ENCODE data around the gene SLC29A3. TPM values are rescaled to one million over a fixed set of nuclear protein-coding genes. Genes with fewer than 3 reads are reported as not detected.

The SLC29A3 gene
- total RNA-seq, 1 donor, result 2.5 TPM

GRCh38 chr10:71308244-71308643, 10.8 kb upstream of the SLC29A3 start:
- Histone ChIP-seq H3K4me2 (ENCODE audit: insufficient read depth, low read length) (no peak overlapping the region), H3K4me1 (ENCODE audit: insufficient read depth, low read length) (peaks cover 2% of the 10 kb centered on the region), H3K27me3 (ENCODE audit: insufficient read depth, low read length) (peaks cover 10% of the 10 kb centered on the region), H4K20me1 (ENCODE audit: insufficient read depth, low read length) (peaks cover 4% of the 10 kb centered on the region), H3K79me2 (ENCODE audit: insufficient read depth, low read length) (no peaks in the 10 kb centered on the region), H2AFZ (ENCODE audit: low read length) (no peak overlapping the region), H3K27ac (ENCODE audit: low read depth, low read length) (no peak overlapping the region), H3K36me3 (ENCODE audit: insufficient read depth, low read length) (no peaks in the 10 kb centered on the region), H3K4me3 (ENCODE audit: insufficient read depth, low read length) (no peak overlapping the region), H3K9me3 (ENCODE audit: low read depth, low read length) (no peaks in the 10 kb centered on the region)
- TF ChIP-seq, protein P1, sequence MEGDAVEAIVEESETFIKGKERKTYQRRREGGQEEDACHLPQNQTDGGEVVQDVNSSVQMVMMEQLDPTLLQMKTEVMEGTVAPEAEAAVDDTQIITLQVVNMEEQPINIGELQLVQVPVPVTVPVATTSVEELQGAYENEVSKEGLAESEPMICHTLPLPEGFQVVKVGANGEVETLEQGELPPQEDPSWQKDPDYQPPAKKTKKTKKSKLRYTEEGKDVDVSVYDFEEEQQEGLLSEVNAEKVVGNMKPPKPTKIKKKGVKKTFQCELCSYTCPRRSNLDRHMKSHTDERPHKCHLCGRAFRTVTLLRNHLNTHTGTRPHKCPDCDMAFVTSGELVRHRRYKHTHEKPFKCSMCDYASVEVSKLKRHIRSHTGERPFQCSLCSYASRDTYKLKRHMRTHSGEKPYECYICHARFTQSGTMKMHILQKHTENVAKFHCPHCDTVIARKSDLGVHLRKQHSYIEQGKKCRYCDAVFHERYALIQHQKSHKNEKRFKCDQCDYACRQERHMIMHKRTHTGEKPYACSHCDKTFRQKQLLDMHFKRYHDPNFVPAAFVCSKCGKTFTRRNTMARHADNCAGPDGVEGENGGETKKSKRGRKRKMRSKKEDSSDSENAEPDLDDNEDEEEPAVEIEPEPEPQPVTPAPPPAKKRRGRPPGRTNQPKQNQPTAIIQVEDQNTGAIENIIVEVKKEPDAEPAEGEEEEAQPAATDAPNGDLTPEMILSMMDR (IDR thresholded peaks at IDR 0.05; ENCODE audit: extremely low read depth, low read depth, low read length), result no peak
- no peak for DNase-seq (ENCODE audit: insufficient read length, low spot score, missing footprints)

GRCh38 chr10:71308985-71309384, 10.1 kb upstream of the SLC29A3 start:
- TF ChIP-seq, protein P1 (IDR thresholded peaks at IDR 0.05; ENCODE audit: extremely low read depth, low read depth, low read length), result no peak
- no peak for DNase-seq (ENCODE audit: insufficient read length, low spot score, missing footprints)
- Histone ChIP-seq H3K4me2 (ENCODE audit: insufficient read depth, low read length) (no peak overlapping the region), H3K79me2 (ENCODE audit: insufficient read depth, low read length) (no peaks in the 10 kb centered on the region), H3K4me3 (ENCODE audit: insufficient read depth, low read length) (no peak overlapping the region), H3K27me3 (ENCODE audit: insufficient read depth, low read length) (peaks cover 10% of the 10 kb centered on the region), H2AFZ (ENCODE audit: low read length) (no peak overlapping the region), H3K4me1 (ENCODE audit: insufficient read depth, low read length) (peaks cover 8% of the 10 kb centered on the region), H3K27ac (ENCODE audit: low read depth, low read length) (no peak overlapping the region), H3K9me3 (ENCODE audit: low read depth, low read length) (no peaks in the 10 kb centered on the region), H4K20me1 (ENCODE audit: insufficient read depth, low read length) (no peaks in the 10 kb centered on the region), H3K36me3 (ENCODE audit: insufficient read depth, low read length) (no peaks in the 10 kb centered on the region)

- Histone ChIP-seq H3K4me2 (ENCODE audit: insufficient read depth, low read length) (no peak overlapping the region), H3K4me3 (ENCODE audit: insufficient read depth, low read length) (no peak overlapping the region), H3K79me2 (ENCODE audit: insufficient read depth, low read length) (no peaks in the 10 kb centered on the region), H4K20me1 (ENCODE audit: insufficient read depth, low read length) (no peaks in the 10 kb centered on the region), H3K36me3 (ENCODE audit: insufficient read depth, low read length) (no peaks in the 10 kb centered on the region), H3K27me3 (ENCODE audit: insufficient read depth, low read length) (peaks cover 10% of the 10 kb centered on the region), H2AFZ (ENCODE audit: low read length) (no peak overlapping the region), H3K27ac (ENCODE audit: low read depth, low read length) (no peak overlapping the region), H3K4me1 (ENCODE audit: insufficient read depth, low read length) (peaks cover 8% of the 10 kb centered on the region), H3K9me3 (ENCODE audit: low read depth, low read length) (no peaks in the 10 kb centered on the region)
- TF ChIP-seq, protein P1 (IDR thresholded peaks at IDR 0.05; ENCODE audit: extremely low read depth, low read depth, low read length), result no peak
- DNase-seq (ENCODE audit: insufficient read length, low spot score, missing footprints), result no peak
Measured at GRCh38 chr10:71309919-71310318, 9.1 kb upstream of the SLC29A3 start.

DNA sequence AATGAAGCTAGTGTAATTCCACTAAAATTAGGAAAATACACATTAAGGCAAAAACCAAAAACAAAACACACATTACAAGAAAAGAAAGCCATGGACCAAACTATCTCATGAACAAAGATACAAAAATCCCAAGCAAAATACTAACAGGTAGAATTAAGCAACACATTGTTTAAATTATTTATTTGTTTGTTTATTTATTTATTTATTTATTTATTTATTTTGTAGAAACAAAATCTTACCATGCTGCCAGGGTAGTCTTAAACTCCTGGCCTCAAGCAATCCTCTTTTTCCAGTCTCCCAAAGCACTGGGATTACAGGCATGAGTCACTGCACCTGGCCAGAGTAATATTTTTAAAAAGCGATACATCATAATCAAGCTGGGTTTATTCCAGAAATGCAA, 6.8 kb upstream of the SLC29A3 start:
- H3K36me3 ChIP-seq (ENCODE audit: insufficient read depth, low read length), result no peaks in the 10 kb centered on the region
- H3K4me3 ChIP-seq (ENCODE audit: insufficient read depth, low read length), result no peak overlapping the region
- H3K9me3 ChIP-seq (ENCODE audit: low read depth, low read length), result no peaks in the 10 kb centered on the region
- peaks cover 8% of the 10 kb centered on the region for H3K4me1 ChIP-seq (ENCODE audit: insufficient read depth, low read length)
- H3K27me3 ChIP-seq (ENCODE audit: insufficient read depth, low read length), result peaks cover 10% of the 10 kb centered on the region
- H3K79me2 ChIP-seq (ENCODE audit: insufficient read depth, low read length), result no peaks in the 10 kb centered on the region
- no peak overlapping the region for H2AFZ ChIP-seq (ENCODE audit: low read length)
- no peaks in the 10 kb centered on the region for H4K20me1 ChIP-seq (ENCODE audit: insufficient read depth, low read length)
- H3K4me2 ChIP-seq (ENCODE audit: insufficient read depth, low read length), result no peak overlapping the region
- no peak for DNase-seq (ENCODE audit: insufficient read length, low spot score, missing footprints)
- TF ChIP-seq, protein P1 (IDR thresholded peaks at IDR 0.05; ENCODE audit: extremely low read depth, low read depth, low read length), result no peak
- H3K27ac ChIP-seq (ENCODE audit: low read depth, low read length), result no peak overlapping the region
